HG03280 (cell line): ENCODE results near the gene ECT2L.

Source experiments
- ATAC-seq: cut with Tn5 transposase; IDR thresholded peaks from one replicate; pipeline ENCODE4 v1.9.1; 2021; ENCODE audit warnings: mild to moderate bottlenecking, moderate library complexity; ENCODE audit not compliant: unreplicated experiment

ECT2L gene

DNA sequence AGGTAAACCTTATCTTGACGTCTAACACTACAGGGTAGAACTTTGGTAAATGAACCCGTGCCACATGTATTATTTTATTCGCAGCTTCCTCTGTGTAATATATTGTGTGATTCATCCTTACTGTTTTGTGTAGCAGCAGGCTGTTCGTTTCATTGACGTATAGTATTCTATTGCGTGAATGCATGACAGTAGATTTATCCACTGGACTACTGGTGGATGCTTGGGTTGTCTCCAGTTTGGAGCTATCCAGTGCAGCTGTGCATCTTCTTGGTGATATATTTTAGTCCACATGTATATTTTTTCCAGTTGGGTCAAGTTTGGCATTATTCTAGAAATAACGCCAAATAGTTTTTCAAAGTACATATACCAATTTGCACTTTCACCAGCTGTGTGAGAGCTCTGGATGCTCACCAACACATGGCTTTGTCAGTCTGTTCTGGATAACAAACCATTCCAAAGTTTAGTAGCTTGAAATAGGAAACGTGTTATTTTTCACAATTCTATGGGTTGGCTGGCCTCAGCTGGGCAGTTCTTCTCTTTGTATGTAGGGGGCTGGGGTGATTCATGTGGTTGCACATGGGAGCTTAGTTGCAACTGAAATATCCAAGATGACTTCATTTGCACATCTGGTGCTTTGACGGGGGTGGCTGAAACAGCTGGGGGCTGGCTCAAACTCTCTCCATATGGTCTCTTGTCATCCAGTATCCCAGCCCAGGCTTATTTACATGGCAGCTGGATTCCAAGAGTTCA, 9.3 kb downstream of the ECT2L start:
- ATAC-seq: no peak

GRCh38 chr6:138806889-138807288, 11.0 kb downstream of the ECT2L start:
- no peak for ATAC-seq

GRCh38 chr6:138809677-138810076, 13.8 kb downstream of the ECT2L start:
- ATAC-seq: no peak

- no peak for ATAC-seq
Measured at GRCh38 chr6:138811866-138812265, 16.0 kb downstream of the ECT2L start.

DNA sequence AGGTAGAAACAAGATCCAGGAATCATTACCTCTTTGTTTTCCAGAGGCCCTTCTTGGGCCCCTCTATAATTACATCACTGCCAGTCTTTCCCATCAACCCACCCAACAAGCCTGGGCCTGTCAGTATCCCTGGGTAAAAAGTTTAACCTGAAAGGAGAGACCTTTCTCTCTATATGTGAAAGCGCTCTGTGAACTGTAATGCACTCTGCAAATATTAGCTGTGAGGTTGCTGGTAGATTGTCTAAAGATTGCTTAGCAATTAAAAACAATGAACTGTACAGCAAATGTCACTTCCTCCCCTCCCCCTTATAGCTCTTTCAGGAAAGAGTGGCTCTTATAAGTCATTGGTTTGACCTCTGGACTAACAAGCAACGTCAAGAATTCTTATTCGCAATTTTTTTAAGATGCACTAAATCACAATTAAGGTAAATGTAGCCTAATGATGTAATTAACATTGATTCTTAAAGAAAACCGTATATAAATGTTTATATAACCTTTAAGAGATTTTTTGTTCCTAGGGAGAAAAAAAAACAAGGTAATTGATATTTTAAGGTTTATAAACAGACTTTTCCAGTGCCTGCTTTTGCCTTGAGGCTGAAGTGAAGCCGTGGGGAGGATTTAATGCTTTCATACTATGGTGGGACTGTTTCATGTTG, 18.4 kb downstream of the ECT2L start:
- no peak for ATAC-seq

- no peak for ATAC-seq
Measured at GRCh38 chr6:138815221-138815620, 19.3 kb downstream of the ECT2L start.

GRCh38 chr6:138815797-138816528, 20.1 kb downstream of the ECT2L start:
- peak; percentile 62 for ATAC-seq

DNA sequence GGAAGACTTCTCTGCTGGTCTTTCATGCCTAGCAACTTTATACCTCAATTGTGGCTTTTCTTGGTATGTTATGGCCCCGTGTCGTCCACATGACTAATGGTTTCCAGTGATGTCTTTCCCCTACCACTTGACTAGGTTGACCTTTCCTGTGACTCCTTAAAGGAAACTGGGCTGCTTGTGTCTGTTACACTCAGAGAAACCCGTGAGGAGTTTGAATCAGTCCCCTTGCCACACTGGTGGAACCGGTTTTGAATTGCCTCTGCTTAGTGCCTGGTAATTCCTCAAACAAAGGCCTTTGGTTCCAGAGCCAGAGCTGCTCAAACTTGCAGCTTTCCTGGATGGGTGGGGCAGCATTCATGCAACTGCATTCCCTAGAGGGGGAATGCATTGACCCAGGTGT, 21.9 kb downstream of the ECT2L start:
- ATAC-seq: no peak

DNA sequence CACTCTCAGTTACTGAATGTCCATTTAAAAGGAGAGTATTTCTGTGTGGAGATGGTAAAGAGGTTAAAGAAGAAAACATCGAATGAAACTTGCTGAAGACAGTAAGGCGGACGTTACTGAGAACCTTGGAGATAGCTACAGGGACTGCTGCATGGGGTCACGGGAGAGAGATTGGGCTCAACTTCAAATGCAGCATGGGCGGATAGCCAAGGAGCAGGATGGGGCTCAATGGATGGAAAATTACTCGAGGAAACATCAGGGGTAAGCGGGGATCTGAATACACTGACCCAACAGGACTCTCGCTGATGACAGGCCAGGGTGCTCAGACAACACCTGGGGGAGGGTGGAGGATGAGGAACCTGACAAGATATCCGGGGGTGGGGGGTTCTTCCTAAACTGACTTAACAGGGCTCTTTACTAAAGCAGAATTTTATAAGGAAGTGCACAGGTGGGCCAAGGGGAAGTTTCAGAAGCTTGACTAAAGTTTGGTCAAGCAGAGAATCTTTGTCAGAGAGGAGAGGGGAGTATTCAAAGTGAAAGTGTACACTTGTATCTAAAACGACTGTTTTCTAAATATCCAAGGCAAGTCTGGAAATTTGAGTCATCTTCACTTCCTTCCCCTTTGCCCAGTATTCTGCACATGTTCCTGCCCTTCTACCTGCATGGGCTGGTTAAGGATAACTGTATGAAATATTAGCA, 22.8 kb downstream of the ECT2L start:
- ATAC-seq: peak; percentile 48

GRCh38 chr6:138821519-138821918, 25.6 kb downstream of the ECT2L start:
- ATAC-seq: no peak

DNA sequence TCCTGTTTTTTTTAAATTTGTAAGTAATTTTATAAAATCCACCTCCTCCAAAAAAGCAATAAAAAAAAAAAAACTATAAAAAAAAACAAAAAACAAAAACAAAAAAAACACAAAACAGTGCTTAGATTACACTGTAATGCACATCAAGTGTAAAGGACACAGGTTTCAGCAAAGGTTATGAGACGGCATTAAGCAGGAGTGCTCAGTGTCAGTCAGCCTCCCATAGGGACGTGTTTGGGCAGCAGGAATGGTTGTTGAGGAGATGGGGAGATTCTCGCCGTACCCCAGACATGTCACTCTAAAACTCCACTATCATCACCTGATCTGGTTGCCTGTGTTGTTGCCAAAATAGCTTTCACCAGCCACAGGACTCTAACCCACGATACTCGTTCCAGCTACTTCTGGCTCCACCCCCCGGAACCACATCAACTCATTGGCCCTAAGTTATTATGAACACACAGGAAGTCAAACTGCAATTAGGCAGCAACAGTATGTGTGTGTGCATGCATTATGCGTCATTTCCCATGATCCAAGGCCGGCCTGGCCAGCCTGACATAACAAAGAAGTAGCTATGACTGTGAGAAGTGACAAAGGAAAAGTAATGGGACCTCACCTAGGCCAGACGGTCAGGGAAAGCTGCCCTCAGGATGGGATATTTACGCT, 28.7 kb downstream of the ECT2L start:
- ATAC-seq: no peak

DNA sequence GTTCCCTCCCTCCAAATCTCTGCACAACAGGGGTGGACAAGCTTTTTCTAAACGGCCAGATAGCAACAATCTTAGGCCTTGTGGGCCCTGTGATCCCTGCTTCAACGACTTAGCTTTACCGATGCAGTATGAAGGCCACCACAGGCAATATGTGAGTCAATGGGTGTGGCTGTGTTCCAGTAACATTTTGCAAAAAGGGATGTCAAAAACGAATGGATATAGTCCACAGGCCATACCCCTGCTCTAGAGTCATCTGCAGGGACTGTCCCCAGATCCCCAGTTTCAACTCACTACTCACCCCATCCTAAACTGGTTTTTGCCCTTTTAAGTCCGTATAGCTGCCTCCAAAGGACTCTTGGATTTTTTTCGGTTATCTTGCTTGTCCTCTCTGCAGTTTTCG, 34.4 kb downstream of the ECT2L start:
- ATAC-seq: no peak

- no peak for ATAC-seq
Measured at GRCh38 chr6:138832182-138832581, 36.3 kb downstream of the ECT2L start.

- ATAC-seq: no peak
Measured at GRCh38 chr6:138833816-138834539, 38.1 kb downstream of the ECT2L start.

GRCh38 chr6:138837246-138837645, 41.4 kb downstream of the ECT2L start:
- no peak for ATAC-seq

GRCh38 chr6:138844192-138844591, 48.3 kb downstream of the ECT2L start:
- ATAC-seq: no peak

- ATAC-seq: no peak
Measured at GRCh38 chr6:138847884-138848283, 52.0 kb downstream of the ECT2L start.

GRCh38 chr6:138848461-138848860, 52.6 kb downstream of the ECT2L start:
- no peak for ATAC-seq

DNA sequence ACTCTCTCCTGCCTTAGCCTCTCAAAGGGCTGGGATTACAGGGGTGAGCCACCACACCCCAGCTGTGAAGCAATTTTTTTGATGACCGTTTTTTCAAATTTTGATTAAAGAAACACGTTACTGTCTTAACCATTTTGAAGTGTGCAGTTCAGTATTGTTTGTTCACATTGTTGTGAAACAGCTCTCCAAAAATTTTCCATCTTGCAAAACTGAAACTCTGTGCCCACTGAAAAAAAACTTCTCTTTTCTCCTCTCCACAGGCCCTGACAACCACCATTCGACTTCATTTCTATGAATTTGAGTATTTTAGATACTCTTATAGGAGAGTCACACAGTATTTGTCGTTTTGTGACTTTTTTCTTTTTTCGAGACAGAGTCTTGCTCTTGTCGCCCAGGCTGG, 53.9 kb downstream of the ECT2L start:
- ATAC-seq: no peak

- ATAC-seq: no peak
Measured at GRCh38 chr6:138856654-138857053, 60.8 kb downstream of the ECT2L start.
